Measurements from ENCODE around the gene CHP1. TPM values are rescaled to one million over a fixed set of nuclear protein-coding genes. Genes with fewer than 3 reads are reported as not detected.

CHP1 gene
- total and polyA plus RNA-seq, 9 of the 15 experiments (the other 6 are each of a cell fraction or from before 2014, with no cell fraction given), result 31.7 to 83.4 (median 67.6) TPM

GRCh38 chr15:41233367-41233771, 2.3 kb downstream of the CHP1 start (continued):
- no peak for TF ChIP-seq ZNF212 (CRISPR knock-in tag; IDR thresholded peaks at IDR 0.05)
- TF ChIP-seq RFX1 (IDR thresholded peaks at IDR 0.05), result no peak
- TF ChIP-seq GATAD2A (IDR thresholded peaks at IDR 0.05), result peak; percentile 85
- no peak for TF ChIP-seq ZNF830 (CRISPR knock-in tag; IDR thresholded peaks at IDR 0.05)
- no peak for TF ChIP-seq RFX5 (IDR thresholded peaks at IDR 0.05; ENCODE audit: low read depth, low read length)
- TF ChIP-seq PYGO2 (tag; IDR thresholded peaks at IDR 0.05), result peak; percentile 28; the same call in 1 of the 2 replicates
- TF ChIP-seq HDGF (IDR thresholded peaks at IDR 0.05), result no peak
- TF ChIP-seq TEAD1 (CRISPR knock-in tag; IDR thresholded peaks at IDR 0.05), result peak in 1 of 2 experiments; percentile 38; a peak in 1 of 4 replicates
- TF ChIP-seq TAF9B (IDR thresholded peaks at IDR 0.05; ENCODE audit: partially characterized antibody), result no peak
- no peak for TF ChIP-seq ILF3 (IDR thresholded peaks at IDR 0.05; ENCODE audit: borderline replicate concordance)
- peak; percentile 76 for TF ChIP-seq STAT5A (IDR thresholded peaks at IDR 0.05; ENCODE audit: borderline replicate concordance, low read length)
- TF ChIP-seq PURB (CRISPR knock-in tag; IDR thresholded peaks at IDR 0.05; ENCODE audit: low read depth), result no peak
- peak in 1 of 2 experiments; percentile 58; a peak in 1 of 4 replicates for TF ChIP-seq ZNF639 (CRISPR knock-in tag; conservative IDR thresholded peaks at IDR 0.05 in 1 of 2, IDR thresholded peaks at IDR 0.05 in 1 of 2)
- peak; percentile 91 for TF ChIP-seq ATF7 (IDR thresholded peaks at IDR 0.05)
- TF ChIP-seq MBD2 (IDR thresholded peaks at IDR 0.05; ENCODE audit: borderline replicate concordance, low read depth), result peak; percentile 52; the same call in 1 of the 2 replicates
- no peak for TF ChIP-seq ZNF551 (CRISPR knock-in tag; IDR thresholded peaks at IDR 0.05)
- no peak for TF ChIP-seq KAT8 (IDR thresholded peaks at IDR 0.05; ENCODE audit: low read depth)
- TF ChIP-seq KAT7 (CRISPR knock-in tag; IDR thresholded peaks at IDR 0.05; ENCODE audit: borderline replicate concordance), result no peak
- no peak for TF ChIP-seq KDM4B (IDR thresholded peaks at IDR 0.05; ENCODE audit: borderline replicate concordance in 2 of 2, low read depth in 1 of 2)
- TF ChIP-seq ZNF77 (CRISPR knock-in tag; IDR thresholded peaks at IDR 0.05), result no peak
- no peak for TF ChIP-seq MAX (CRISPR knock-in tag; IDR thresholded peaks at IDR 0.05)
- no peak for TF ChIP-seq KLF10 (CRISPR knock-in tag; IDR thresholded peaks at IDR 0.05)
- no peak for TF ChIP-seq ILK (tag; IDR thresholded peaks at IDR 0.05; ENCODE audit: borderline replicate concordance, low read depth)
- TF ChIP-seq GABPA (tag; conservative IDR thresholded peaks at IDR 0.05; ENCODE audit: low read depth), result no peak
- peak; percentile 53; the same call in 1 of the 2 replicates for TF ChIP-seq HES1 (IDR thresholded peaks at IDR 0.05; ENCODE audit: low read depth)
- peak; percentile 78 for TF ChIP-seq NFIC (IDR thresholded peaks at IDR 0.05)
- no peak for TF ChIP-seq NFYB (IDR thresholded peaks at IDR 0.05; ENCODE audit: extremely low read depth, insufficient read length)
- TF ChIP-seq ZFP30 (CRISPR knock-in tag; IDR thresholded peaks at IDR 0.05; ENCODE audit: borderline replicate concordance), result no peak
- peak; percentile 80; the same call in 1 of the 2 replicates for TF ChIP-seq MTA1 (IDR thresholded peaks at IDR 0.05; ENCODE audit: borderline replicate concordance)
- no peak for TF ChIP-seq TCF7L2 (IDR thresholded peaks at IDR 0.05; ENCODE audit: low read depth, low read length)
- peak in 1 of 2 experiments; percentile 80; a peak in 2 of 4 replicates for TF ChIP-seq HDAC1 (IDR thresholded peaks at IDR 0.05)

Measured in K562 (cell line).